Hepatocyte (in vitro differentiated cells): ENCODE measurements around the gene C15orf62. TPM values are rescaled to one million over a fixed set of nuclear protein-coding genes. Genes with fewer than 3 reads are reported as not detected.
A peak's percentile ranks its signal among the peaks of the same experiment; 100 is the strongest.

ENCODE experiments used
- DNase-seq: peaks from one replicate; pipeline ENCODE4 v3.0.0-alpha.2; 2016; ENCODE audit warnings: low spot score
- H2AFZ ChIP-seq: fragments of 200-600 bp; sonication (generic); 2 replicates; pipeline ENCODE4 v1.6.0; 2016; ENCODE audit warnings: antibody characterized with exemption, mild to moderate bottlenecking
- H3K27ac ChIP-seq: fragments of 200-600 bp; sonication (generic); 2 replicates; pipeline ENCODE4 v1.5.1; 2016; ENCODE audit warnings: mild to moderate bottlenecking
- H3K27me3 ChIP-seq: fragments of 200-600 bp; sonication (generic); 2 replicates; pipeline ENCODE4 v1.6.1; 2016
- H3K36me3 ChIP-seq: fragments of 200-600 bp; sonication (generic); replicated peaks from 2 replicates; pipeline ENCODE4 v1.5.1; 2016; ENCODE audit warnings: low read depth; ENCODE audit not compliant: insufficient read depth
- H3K4me1 ChIP-seq: fragments of 200-600 bp; sonication (generic); 2 replicates; pipeline ENCODE4 v1.5.1; 2016; ENCODE audit warnings: mild to moderate bottlenecking, moderate library complexity; ENCODE audit not compliant: insufficient read depth
- H3K4me2 ChIP-seq: fragments of 200-600 bp; sonication (generic); 2 replicates; pipeline ENCODE4 v1.6.0; 2016
- H3K4me3 ChIP-seq: fragments of 200-600 bp; sonication (generic); 2 replicates; pipeline ENCODE4 v1.5.1; 2016; ENCODE audit warnings: mild to moderate bottlenecking
- H3K79me2 ChIP-seq: fragments of 200-600 bp; sonication (generic); 2 replicates; pipeline ENCODE4 v1.6.0; 2017; ENCODE audit warnings: mild to moderate bottlenecking
- H3K9me2 ChIP-seq: fragments of 200-600 bp; sonication (generic); replicated peaks from 2 replicates; pipeline ENCODE4 v1.6.0; 2017; ENCODE audit warnings: mild to moderate bottlenecking; ENCODE audit not compliant: insufficient read depth
- H3K9me3 ChIP-seq: fragments of 200-600 bp; sonication (generic); 2 replicates; pipeline ENCODE4 v1.5.1; 2016; ENCODE audit warnings: low read depth, mild to moderate bottlenecking
- H4K20me1 ChIP-seq: fragments of 200-600 bp; sonication (generic); 2 replicates; pipeline ENCODE4 v1.6.0; 2016; ENCODE audit warnings: mild to moderate bottlenecking; ENCODE audit not compliant: insufficient read depth, poor library complexity, severe bottlenecking
- CTCF ChIP-seq: fragments of 200-600 bp; sonication (generic); IDR thresholded peaks from 2 replicates; pipeline ENCODE4 v1.5.1; 2016; ENCODE audit warnings: antibody characterized with exemption, mild to moderate bottlenecking; ENCODE audit not compliant: poor library complexity
- EZH2 ChIP-seq: fragments of 200-600 bp; sonication (generic); IDR thresholded peaks from 2 replicates; pipeline ENCODE4 v1.6.1; 2016; ENCODE audit warnings: antibody characterized with exemption, mild to moderate bottlenecking, borderline replicate concordance
- EZH2phosphoT487 ChIP-seq: fragments of 200-600 bp; sonication (generic); IDR thresholded peaks from one replicate; pipeline ENCODE4 v1.6.1; 2018; ENCODE audit warnings: antibody characterized with exemption, mild to moderate bottlenecking, low read depth, moderate library complexity; ENCODE audit not compliant: unreplicated experiment, severe bottlenecking
- WGBS: methylation state at CpG from one replicate; pipeline ENCODE4 v1.1.6; 2016; ENCODE audit warnings: low lambda C conversion rate; ENCODE audit errors: missing lambda C conversion rate; 5-methylcytosine and 5-hydroxymethylcytosine counted together
- polyA plus RNA-seq: library from polyadenylated mRNA; unstranded; fragments of >200 nt; fragmentation: Nextera tagmentation; extraction: Ambion mirVana; gene quantifications from 2 replicates; pipeline ENCODE4 v1.2.1, GENCODE V29; 2016
- total RNA-seq: library from RNA; depleted of rRNA; stranded (reverse); fragments of >200 nt; gene quantifications from 2 replicates; pipeline ENCODE4 v1.2.3, GENCODE V29; 2014

The C15orf62 gene
- total and polyA plus RNA-seq, 2 experiments from 2014 or later, result 0.43 to 0.97 TPM

GRCh38 chr15:40751745-40752144 lies 18.0 kb upstream of the C15orf62 start:
- Histone ChIP-seq H2AFZ (no peak overlapping the region), H3K9me2 (no peaks in the 10 kb centered on the region), H3K4me3 (no peak overlapping the region), H3K4me1 (peaks cover 22% of the 10 kb centered on the region), H3K27ac (no peak overlapping the region), H4K20me1 (no peaks in the 10 kb centered on the region), H3K9me3 (no peaks in the 10 kb centered on the region), H3K36me3 (no peaks in the 10 kb centered on the region), H3K79me2 (peaks cover 39% of the 10 kb centered on the region), H3K4me2 (no peak overlapping the region), H3K27me3 (no peaks in the 10 kb centered on the region)
- DNase-seq, result no peak
- TF ChIP-seq EZH2 (no peak), CTCF (no peak), EZH2phosphoT487 (no peak)
- 96% methylated on average over 12 of the region's 12 CpGs for WGBS

GRCh38 chr15:40754574-40754882 lies 15.3 kb upstream of the C15orf62 start:
- H3K27me3 ChIP-seq, result no peaks in the 10 kb centered on the region
- H3K36me3 ChIP-seq, result no peaks in the 10 kb centered on the region
- TF ChIP-seq EZH2 (no peak), EZH2phosphoT487 (no peak), CTCF (no peak)
- no peaks in the 10 kb centered on the region for H4K20me1 ChIP-seq
- no peaks in the 10 kb centered on the region for H3K9me3 ChIP-seq
- peak; percentile 49 for DNase-seq
- peaks cover 15% of the 10 kb centered on the region for H3K4me1 ChIP-seq
- H3K4me3 ChIP-seq, result peak overlapping the region; percentile 71
- peaks cover 31% of the 10 kb centered on the region for H3K79me2 ChIP-seq
- H3K9me2 ChIP-seq, result no peaks in the 10 kb centered on the region
- H2AFZ ChIP-seq, result peak overlapping the region; percentile 62
- H3K27ac ChIP-seq, result peak overlapping the region; percentile 74
- peak overlapping the region; percentile 95 for H3K4me2 ChIP-seq
- 3% methylated on average over 20 of the region's 22 CpGs for WGBS

- Histone ChIP-seq H3K4me3 (peak within 1 kb of the TSS; percentile 71), H3K27me3 (no peaks in the 10 kb centered on the region), H3K4me1 (peaks cover 15% of the 10 kb centered on the region), H3K36me3 (no peaks in the 10 kb centered on the region), H2AFZ (peak within 1 kb of the TSS; percentile 83), H3K9me2 (no peaks in the 10 kb centered on the region), H3K4me2 (peak within 1 kb of the TSS; percentile 95), H4K20me1 (no peaks in the 10 kb centered on the region), H3K27ac (peak within 1 kb of the TSS; percentile 95), H3K79me2 (peaks cover 31% of the 10 kb centered on the region), H3K9me3 (no peaks in the 10 kb centered on the region)
- WGBS, result 2% methylated on average over 61 of the region's 66 CpGs
- TF ChIP-seq EZH2, result no peak
- TF ChIP-seq CTCF, result no peak
- no peak for TF ChIP-seq EZH2phosphoT487
- peak; percentile 98 for DNase-seq
These were observed 14.6 kb upstream of the C15orf62 start, which contains the start of gene RMDN3 for GRCh38 chr15:40754883-40755811. Gene RMDN3 (minus strand): TSS chr15:40755254. CDS start chr15:40754783, 471 bp downstream.
